HG03457 (cell line): Measurements from ENCODE around the gene ARMH4.
"Not testable (repeated sequence)": the region's sequence is repeated elsewhere in the genome, so short reads cannot be mapped to it uniquely, and the experiment has no call there.

Experiments used
- ATAC-seq: cut with Tn5 transposase; IDR thresholded peaks from one replicate; pipeline ENCODE4 v1.9.1; 2021; ENCODE audit warnings: moderate number of reproducible peaks; ENCODE audit not compliant: unreplicated experiment

ARMH4 gene

DNA sequence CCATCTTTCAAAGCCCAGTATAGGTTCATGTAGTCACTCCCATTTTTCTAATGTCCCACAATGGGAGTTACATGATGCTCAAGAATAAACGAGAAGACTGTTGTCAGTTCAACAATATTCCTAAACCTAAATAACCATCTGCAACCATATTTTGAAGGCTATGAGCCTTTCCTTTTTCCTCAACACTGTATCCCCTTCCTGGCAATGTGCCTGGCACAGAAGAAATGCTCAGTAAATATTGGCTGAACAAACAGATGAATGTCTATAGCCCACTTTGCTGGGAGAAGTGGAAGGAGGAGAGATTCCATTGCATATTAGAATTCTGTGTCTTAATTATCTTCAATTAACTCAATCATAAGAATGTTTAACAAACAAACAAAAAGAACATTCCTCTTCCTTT lies 6.1 kb downstream of the ARMH4 start:
- ATAC-seq, result no peak

DNA sequence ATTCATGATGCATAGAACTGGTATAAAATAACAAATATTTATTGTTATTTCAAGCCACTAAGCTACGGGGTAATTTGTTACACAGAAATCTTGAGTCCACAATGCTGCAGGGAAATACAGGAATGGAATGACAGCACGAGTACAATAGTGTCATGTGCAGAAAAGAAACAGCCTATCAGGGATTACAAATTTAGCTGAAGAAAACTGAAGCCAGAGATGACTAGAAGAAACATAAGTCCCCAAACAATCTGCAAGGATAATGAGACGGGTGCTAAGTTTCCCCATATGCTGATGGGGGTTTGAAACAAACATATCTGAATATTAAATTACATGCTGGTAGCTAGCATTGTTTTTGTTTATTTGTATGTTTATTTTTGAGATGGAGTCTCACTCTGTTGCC lies 8.9 kb downstream of the ARMH4 start:
- ATAC-seq, result no peak

DNA sequence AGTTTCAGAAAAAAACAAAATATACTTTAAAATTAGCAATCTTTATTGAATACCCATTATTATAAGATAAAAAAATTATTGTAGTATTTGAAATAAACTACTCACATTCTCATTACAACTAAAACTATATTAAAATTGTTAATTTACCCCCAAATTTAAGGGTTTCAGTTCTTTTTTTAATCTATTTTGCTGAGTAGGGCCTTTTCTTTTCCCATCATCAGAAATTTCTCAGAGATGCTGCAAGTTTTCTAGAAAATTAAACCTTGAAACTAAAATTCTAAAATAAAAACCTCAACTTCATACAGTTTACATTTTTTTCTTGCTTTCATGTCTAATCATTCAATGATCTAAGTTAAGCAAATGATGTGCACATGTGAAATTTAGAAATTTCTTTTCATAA lies 10.1 kb downstream of the ARMH4 start:
- ATAC-seq, result no peak

DNA sequence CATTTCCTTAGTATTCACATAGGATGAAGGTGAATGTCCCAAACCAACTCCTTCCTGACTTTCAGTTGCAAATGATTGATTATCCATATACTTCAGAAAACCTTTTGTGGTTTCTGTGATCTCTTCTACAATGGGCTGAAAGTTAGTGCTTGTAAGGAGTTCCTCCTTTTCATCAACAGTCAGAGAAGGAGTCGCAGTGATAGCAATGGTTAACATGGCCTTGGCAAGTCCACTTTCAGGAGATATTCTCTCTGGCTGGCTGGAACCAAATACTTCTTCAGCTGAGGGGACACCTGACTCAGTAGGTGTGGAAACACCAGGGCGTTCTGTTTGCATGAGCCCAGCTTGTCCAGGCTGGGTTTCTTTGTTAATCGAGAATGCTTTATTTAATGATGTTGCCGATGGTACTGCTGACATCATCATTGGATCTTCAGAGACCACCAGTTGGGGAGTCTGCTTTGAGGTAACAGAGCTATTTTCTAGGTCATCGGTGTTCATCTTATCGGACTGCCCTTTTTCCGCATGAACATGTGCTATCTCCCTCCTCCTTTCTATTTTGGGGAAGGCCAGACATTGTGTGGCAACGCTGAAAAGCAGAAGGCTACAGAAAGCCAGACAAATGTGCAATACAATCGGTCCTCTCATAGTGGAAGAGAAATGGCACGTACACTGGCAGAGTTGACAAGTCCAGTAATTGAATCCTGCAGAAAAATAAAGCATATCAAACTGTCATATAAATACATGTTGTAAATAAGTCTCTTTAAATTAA lies 13.1 kb downstream of the ARMH4 start:
- no peak for ATAC-seq

DNA sequence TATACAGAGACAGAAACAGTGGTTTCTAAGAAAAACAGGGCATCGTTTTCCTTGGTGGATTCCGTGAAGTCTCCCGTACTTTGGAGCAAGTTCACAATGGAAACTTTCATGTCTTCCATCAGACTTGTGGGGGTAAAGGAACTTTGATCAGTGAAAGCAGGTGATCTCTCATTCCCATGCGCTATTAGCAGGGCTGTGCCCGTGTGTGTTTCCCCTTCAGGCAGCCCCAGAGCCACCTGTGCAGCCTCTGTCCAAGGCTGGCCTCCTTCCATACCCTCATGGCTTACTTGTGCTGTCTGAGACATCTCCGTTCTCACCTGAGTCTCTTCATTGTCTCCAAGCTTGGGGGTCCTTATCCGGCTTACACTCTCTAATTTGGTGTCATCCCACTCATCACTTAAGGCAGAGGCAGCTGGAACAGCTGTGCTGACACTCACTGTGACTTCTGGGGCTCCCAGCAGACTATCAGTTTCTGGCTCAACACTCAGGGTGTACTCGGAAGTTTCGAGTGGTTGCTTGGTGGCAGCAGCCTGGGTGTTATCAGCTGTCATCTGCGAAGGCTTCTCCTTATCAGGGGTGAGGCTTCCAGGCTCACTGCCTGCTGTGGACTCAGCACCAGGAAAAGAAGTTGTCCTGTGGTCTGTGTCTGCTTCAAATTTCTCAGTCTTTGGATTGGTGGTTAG lies 13.8 kb downstream of the ARMH4 start:
- ATAC-seq, result no peak

DNA sequence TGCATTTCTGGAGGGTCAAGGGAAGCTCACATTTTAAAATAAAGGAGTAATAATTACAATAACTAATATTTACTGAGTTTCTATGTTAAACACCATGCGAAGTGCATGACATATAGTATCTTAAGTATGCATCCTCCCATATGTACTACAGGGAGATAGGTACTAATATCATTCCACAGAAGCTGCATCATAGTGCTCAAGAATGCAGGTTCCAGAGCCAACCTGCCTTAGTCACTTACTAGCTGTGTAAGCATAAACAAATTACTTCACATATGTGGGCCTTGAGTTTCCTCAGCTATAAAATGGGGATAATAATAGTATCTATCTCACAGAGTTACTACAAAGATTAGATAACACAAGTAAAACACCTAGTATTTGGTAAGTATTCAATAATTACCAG lies 18.3 kb downstream of the ARMH4 start:
- no peak for ATAC-seq

DNA sequence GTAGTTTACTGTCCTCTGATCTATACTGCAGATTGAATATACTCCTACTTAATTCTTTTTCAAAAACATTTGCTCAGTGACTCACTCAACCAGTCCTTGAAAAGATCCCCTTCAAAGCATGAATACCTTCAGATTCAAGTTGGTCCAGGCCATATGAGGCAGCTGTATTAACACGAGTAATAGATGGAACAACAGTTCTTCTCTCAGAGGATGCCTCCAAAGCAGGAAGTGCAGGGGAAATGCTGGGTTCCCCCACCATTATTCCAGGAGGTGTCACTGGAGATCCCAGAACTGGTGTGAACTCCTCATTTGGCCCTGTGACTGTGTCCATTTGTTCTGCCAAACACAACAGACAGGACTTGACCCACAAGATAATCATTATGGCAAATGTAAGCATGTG lies 20.6 kb downstream of the ARMH4 start:
- ATAC-seq, result no peak

DNA sequence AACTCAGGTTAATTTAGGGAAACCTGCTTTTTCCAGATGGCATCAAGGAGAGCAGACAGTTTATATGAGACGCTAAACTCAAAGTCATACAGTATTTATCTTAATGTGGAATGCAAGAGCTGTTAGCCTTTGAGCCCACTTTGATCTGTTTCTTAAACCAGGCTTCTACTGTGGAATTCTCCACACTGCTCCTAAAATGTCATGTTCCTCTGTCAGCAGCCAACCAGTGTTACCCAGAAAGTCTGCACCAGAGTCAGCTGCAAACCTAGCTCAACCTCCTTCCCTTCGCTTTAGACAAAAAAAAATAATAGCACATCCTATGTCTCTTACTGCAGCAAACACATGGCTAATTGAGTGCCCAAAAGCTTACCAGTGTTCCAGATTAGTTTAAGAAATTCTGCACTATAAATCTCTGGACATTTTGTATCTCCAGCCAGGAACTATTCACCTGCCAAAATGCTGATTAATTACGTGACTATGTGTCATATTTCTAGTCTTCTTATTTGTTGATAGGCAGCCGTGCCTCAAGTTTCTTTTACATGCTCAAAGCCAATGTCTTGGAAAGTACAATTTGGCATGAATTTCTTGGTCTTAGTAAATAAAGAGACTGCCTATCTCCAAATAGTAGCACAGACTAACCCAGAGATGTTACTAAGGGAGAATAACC lies 21.8 kb downstream of the ARMH4 start:
- no peak for ATAC-seq

DNA sequence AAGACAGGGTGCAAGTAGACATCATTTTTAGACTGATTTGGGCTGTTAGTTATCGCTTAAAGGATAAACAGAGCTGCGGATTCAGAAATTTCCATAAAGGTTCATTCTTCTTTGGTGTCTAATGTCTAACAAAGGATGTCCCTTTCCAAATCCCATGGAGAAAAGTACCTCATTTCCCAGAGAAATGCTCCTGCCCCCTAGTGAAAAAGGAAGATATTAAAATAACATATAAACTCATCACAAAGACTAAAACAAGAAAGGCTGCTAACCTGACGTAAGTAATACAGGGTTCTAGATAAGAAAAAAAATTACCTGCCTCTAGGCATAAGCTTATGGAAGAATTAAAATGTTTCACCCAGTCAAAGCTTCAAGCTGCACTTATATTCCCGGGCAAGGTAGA lies 22.8 kb downstream of the ARMH4 start:
- ATAC-seq, result no peak

DNA sequence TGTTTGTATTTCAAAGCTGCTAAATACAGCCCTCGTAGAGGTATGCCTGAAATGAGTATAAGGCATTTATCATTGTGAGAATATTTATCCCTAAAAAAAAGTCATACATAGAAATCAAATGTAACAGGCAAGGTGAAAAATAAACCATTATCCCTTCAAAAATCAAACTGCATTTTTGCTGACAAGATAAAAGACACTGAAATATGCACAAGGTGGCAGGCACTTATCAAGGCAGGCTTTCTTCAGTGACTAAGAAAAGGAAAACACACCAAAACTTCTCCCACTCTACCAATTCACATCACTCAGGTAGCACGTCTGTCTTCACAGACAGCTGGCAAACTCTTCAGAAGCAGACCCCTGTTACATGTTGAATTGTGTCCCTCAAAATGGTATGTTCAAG lies 23.6 kb downstream of the ARMH4 start:
- no peak for ATAC-seq

DNA sequence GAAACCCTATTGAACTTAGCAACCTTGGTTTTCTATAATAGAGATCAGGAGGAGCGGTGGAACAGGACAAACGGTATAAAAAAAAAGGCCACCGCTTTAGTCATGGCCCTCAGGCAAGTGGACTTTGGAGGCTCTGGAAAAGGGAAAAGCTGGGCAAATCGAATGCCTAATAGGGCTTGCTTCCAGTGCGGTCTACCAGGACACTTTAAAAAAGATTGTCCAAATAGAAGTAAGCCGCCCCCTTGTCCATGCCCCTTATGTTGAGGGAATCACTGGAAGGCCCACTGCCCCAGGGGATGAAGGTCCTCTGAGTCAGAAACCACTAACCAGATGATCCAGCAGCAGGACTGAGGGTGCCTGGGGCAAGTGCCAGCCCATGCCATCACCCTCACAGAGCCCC lies 29.5 kb downstream of the ARMH4 start:
- ATAC-seq, result not testable (repeated sequence)

DNA sequence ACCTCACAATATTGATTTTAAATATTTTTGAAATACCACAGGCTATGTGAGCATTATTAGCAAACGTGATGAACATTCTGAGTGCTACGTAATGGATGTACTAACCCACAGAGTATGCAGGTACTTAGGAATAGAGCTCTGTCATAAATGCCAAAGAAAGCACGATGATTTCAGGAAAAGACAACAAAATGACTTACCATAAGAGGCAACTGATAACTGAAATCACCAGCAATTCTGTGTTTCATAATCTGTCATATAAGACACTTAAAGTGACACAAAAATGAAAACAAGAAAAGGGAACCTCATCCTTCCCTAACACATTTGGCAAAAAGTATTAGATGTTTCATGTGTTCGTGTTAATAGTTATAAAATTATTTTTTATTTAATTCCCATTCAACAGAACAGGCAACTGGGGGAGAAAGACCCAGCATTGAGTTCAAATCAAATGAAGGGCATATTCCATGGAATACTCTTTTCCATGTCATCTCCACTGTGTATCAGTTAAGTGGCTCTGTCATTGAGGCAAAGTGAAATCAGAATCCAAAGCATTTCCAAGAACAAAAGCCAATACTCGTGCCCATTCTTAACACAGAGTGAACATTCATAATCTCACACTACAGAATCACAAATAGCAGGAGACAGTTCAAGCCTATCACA lies 30.4 kb downstream of the ARMH4 start:
- no peak for ATAC-seq

DNA sequence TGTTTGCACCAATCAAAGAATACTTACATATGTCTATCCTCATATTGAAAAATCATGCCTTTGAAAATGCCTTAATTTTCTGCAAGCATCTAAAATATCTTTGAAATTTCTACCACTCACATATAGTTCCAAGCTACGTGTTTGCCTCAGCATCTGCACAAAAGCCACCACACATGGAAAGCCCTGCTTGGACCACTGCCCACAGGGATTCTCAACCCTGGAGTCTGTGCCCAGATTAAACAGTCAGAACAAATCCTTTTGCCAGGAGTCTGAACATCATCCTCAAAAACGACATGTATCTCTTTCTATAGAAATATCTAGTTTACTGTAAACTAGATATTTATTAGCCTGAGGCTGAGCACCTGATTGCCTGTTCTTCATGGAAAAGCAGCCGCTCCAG lies 32.6 kb downstream of the ARMH4 start:
- ATAC-seq, result no peak

DNA sequence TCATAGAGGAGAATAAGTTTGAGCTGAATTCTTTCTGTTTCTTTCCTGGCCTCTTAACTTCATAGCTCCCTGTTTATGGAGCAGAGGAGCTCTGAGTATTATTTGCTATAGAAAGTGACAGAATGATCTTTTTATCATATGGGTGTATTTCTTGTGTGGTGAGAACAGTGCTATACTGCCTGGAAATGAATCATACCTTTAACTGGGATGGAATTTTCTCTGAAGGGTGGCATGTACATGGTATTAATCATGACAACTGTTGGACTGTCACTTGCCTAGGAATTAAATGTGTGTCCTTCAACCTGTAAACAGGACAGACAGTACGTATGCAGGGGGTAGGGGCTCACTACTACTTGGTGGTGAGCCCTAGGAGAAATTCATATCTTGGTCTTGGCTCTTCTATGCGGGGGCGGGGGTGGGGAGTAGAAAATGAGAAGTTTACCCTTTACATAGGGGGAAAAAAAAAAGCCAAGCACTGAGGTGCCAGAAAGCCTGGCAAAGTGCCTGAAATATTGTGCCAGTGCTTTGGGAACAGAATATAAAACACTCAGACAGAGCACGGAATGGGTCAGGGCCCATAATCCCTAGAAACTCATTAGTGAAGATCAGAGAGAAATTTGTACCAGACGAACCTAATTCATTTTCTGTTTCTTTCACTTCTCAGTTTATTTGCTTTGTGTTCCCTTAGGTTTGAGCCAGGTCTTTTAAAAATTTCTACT lies 33.8 kb downstream of the ARMH4 start:
- ATAC-seq, result no peak

DNA sequence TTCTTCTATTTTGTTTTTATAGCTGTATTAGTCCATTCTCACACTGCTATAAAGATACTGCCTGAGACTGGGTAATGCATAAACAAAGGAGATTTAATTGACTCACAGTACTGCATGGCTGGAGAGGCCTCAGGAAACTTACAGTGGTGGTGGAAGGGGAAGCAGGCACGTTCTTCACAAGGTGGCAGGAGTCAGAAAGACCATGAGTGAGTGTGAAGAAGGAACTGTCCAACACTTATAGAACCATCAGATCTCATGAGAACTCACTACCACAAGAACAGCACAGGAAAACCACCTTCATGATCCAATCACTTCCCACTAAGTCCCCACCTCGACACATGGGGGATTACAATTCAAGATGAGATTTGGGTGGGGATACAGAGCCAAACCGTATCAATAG lies 42.3 kb downstream of the ARMH4 start:
- no peak for ATAC-seq

DNA sequence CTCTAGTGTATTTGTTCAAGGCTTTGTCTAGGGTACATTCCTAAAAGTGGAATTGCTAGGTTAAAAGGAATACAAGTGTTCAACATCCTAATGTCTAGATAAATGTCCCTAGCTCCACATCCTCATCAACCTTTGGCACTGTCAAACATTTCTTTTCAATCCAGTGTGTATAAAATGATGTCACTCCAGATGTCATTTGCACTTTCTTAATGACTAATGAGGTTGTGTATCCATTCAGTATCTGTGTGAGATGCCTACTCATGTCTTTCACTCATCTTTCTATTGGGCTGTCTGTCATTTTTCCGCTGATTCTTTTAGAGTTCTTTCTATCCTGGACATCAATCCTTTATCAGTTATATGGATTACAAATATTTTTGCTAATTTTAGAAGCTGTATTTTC lies 43.3 kb downstream of the ARMH4 start:
- ATAC-seq, result no peak

DNA sequence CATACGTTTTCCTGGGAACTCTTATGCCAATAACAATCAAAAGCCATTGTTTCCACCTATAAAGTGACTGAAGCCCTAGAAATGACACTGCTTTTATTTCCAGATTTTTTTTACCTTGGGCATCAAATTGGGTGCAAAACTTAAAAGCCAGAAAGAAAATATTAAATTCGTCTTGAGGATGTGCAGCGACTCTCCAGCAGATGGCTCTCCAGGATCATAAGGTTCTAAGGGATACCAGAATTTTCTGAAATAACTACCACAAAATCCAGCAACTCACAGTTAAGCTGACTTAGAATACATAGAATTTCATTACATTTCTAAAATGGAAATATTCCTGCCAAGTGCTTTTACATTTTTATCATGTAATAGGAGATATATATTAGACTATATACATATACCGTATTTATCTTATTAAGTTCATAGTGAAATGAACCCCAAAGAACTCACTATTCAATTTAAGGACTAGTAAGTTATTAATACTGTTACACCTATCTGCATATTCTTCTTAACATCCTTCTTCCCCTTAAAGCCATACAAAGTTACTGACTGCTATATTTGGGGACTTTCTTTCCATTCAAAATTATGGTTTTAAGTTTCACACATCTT lies 44.0 kb downstream of the ARMH4 start:
- no peak for ATAC-seq

DNA sequence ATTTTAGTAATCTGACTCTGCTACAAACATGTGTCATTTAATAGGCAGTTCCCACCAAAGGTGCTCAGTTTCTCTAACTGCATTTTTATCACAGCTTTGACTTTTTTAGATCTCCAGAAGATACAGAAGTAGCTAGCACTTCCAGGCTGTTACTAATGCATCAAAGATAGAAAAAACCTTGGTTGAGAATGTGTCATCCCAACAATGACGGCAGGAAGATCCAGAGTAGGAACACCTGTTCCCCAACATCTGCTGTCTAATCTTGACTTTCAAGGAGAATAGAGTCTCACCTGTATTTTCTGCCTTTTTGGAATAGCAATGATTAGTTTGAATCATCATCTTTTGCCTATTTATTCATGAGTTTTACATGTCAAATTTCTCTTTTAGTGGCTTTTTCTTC lies 45.0 kb downstream of the ARMH4 start:
- no peak for ATAC-seq

DNA sequence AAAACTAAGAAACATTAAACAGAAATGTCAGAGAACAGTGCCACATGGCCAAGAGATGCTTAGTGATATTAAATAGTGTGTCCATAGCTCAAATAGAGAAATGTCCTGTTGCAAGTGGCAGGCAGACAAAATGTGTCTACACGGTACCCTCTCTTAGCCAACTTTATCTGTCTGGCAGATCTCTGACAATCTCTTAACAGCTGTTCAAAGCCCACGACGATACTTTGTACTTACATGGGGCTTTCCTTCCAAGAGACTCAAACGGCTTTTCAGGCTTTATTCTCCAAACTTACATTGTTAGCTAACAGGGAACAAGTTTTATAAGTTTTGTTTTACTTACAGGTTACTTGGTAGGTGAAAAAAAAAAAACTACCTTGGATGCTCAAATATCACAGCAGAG lies 45.6 kb downstream of the ARMH4 start:
- ATAC-seq, result no peak

DNA sequence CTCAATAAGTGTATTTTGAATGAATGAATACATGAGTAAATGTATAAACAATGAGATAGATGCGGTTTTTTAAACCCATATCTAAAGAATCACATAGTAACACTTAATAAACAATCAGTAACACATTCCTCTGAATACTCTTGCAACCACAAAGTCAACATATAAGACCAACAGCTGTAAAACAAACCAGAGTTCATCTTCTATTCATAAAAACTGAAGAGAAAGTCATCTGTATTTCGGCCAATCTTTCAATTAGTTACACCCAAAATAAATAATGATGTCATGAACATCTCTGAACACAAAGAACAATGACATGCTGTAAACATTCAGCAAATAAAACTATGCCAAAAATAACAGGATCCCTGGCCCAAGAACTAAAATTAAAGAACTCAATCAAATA lies 47.2 kb downstream of the ARMH4 start:
- ATAC-seq, result no peak
